SKM-1 treated with dmso at 0.1 percent for 144 hours (cell line): Measurements from ENCODE around the gene AIFM1.

Source experiments
- DNase-seq: peaks from one replicate; lab custom pipeline; 2025; ENCODE audit not compliant: unreplicated experiment; lab: John Stamatoyannopoulos, UW

AIFM1 gene

GRCh38 chrX:130165703-130166502, at the start of gene AIFM1:
Gene AIFM1 (minus strand): TSS chrX:130165841. CDS start chrX:130165656, 185 bp downstream.
- peak; percentile 83 for DNase-seq

GRCh38 chrX:130213376-130213775, 47.7 kb upstream of the AIFM1 start:
- no peak for DNase-seq

GRCh38 chrX:130212371-130212770, 46.7 kb upstream of the AIFM1 start:
- DNase-seq: no peak

- DNase-seq: no peak
Observed at GRCh38 chrX:130211415-130212186, 46.0 kb upstream of the AIFM1 start.

- DNase-seq: no peak
Observed at GRCh38 chrX:130204647-130205046, 39.0 kb upstream of the AIFM1 start.

- DNase-seq: no peak
Observed at GRCh38 chrX:130197464-130197863, 31.8 kb upstream of the AIFM1 start.

GRCh38 chrX:130196466-130196865, 30.8 kb upstream of the AIFM1 start:
- DNase-seq: no peak

- no peak for DNase-seq
Observed at GRCh38 chrX:130190801-130191200, 25.2 kb upstream of the AIFM1 start.

GRCh38 chrX:130186651-130187050, 21.0 kb upstream of the AIFM1 start:
- no peak for DNase-seq

GRCh38 chrX:130184857-130185256, 19.2 kb upstream of the AIFM1 start:
- no peak for DNase-seq

- DNase-seq: no peak
Observed at GRCh38 chrX:130184168-130184567, 18.5 kb upstream of the AIFM1 start.

GRCh38 chrX:130179579-130180215, 14.1 kb upstream of the AIFM1 start:
- no peak for DNase-seq

GRCh38 chrX:130179170-130179569, 13.5 kb upstream of the AIFM1 start:
- DNase-seq: no peak

- DNase-seq: no peak
Observed at GRCh38 chrX:130176942-130177341, 11.3 kb upstream of the AIFM1 start.

GRCh38 chrX:130176354-130176776, 10.7 kb upstream of the AIFM1 start:
- no peak for DNase-seq

- DNase-seq: no peak
Observed at GRCh38 chrX:130174937-130175336, 9.3 kb upstream of the AIFM1 start.

- DNase-seq: no peak
Observed at GRCh38 chrX:130174045-130174704, 8.5 kb upstream of the AIFM1 start.

- DNase-seq: peak; percentile 76
Observed at GRCh38 chrX:130173190-130173895, 7.7 kb upstream of the AIFM1 start.

GRCh38 chrX:130172127-130172845, 6.6 kb upstream of the AIFM1 start:
- DNase-seq: no peak
